Activated CD8-positive, alpha-beta memory T cell treated with anti-CD3 and anti-CD28 coated beads, Interleukin-2, amount 50 U/mL, for 4 hours (primary cell): ENCODE measurements around the gene B4GALT2.
A peak's percentile ranks its signal among the peaks of the same experiment; 100 is the strongest.

ENCODE experiments used
- DNase-seq: peaks from one replicate; pipeline ENCODE4 v3.0.0-alpha.2; 2020

B4GALT2 gene

GRCh38 chr1:43987159-43987902, 8.3 kb downstream of the B4GALT2 start:
- no peak for DNase-seq

GRCh38 chr1:43990271-43991199, 11.5 kb downstream of the B4GALT2 start:
- DNase-seq: no peak

DNA sequence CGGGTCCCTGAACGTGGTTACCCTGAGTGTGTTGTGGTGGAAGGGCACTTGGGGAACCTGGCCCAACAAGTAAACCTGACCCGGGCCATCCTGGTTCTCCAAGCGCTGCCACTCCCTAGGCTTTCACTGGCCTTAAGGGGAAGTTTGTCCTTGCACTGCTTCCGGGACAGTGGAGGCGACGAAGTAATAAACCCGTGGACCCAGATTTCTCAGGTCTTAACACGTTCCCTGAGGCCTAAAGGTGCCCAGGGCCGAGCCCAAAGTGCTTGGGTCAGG, 12.1 kb downstream of the B4GALT2 start:
- no peak for DNase-seq

- peak; percentile 78 for DNase-seq
Observed at GRCh38 chr1:43991476-43992231, 12.6 kb downstream of the B4GALT2 start, which contains the start of gene CCDC24. TSS of gene CCDC24 (plus strand) at chr1:43991599. CDS start at chr1:43991879, 280 bp downstream.

GRCh38 chr1:43992232-43992995, 13.4 kb downstream of the B4GALT2 start:
- DNase-seq: no peak

- no peak for DNase-seq
Observed at GRCh38 chr1:43993206-43993914, 14.3 kb downstream of the B4GALT2 start.

- no peak for DNase-seq
Observed at GRCh38 chr1:43994071-43994470, 15.1 kb downstream of the B4GALT2 start.

DNA sequence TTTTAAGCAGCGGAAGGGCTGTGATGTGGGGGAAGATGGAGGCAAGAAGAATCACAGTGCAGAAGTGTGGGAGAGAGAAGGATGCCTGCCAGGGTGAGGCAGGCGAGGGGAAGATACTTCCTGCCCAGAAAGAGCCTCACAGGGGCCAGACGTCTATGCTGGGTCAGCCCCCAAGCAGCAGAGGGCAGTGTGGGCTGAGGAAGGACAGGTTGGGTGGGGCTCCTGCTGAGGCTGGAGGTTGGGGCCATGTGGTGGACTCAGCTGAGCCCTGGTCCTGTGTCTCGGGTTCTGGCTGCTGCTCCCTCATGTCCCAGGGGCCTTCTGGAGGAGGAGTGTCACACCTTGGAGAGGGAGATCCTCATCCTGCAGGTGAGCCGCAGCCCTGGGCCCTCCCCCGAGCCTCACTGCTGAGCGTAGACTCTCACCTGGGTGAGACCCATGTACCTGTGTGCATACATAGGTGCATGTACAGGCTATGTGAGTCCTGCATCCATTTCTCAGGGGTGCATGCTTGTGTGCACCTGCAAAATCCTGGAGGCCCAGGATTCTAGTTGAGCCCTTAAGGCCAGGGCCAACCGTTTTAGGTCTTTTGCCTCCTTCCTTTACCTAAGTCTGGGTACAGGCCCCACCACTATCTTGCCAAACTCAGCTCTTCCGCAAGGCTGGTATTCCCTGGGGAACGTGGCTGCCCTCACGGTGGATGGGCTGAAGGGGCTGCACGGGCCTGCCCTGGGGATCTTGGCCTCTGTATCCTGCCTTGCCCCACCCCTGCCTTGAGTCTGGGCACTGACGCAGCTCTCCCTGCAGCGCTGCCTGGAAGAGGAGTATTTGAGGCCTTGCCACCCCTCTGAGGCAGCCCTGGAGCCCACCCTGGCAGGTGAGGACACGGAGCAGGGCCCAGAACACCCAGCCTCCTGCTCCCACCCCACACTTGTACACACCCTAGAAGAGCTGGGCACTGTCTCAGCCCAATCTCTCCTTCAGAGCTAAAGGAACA, 16.1 kb downstream of the B4GALT2 start:
- no peak for DNase-seq

- DNase-seq: no peak
Observed at GRCh38 chr1:43995984-43996732, 17.1 kb downstream of the B4GALT2 start.

DNA sequence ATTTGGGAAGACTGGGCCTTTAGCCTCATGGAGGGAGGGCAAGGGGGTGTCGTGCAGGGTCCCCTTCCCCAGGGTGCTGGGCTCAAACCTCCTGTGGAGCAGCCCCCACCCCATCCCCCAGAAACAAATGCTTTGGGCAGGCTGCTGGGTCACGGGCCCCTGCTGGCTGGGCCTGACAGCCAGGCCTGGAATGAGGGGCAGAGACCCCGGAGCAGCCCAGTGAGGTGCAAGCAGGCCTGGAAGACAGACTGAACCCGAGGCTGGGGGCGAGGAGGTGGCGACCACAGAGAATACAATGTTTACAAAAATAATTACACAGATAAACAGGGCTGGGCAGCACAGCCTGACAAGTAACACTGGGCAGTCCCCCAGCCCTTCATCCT, 17.7 kb downstream of the B4GALT2 start:
- no peak for DNase-seq

GRCh38 chr1:43997295-43997999, 18.4 kb downstream of the B4GALT2 start:
- no peak for DNase-seq

GRCh38 chr1:43998000-43998378, 19.0 kb downstream of the B4GALT2 start:
- DNase-seq: no peak

DNA sequence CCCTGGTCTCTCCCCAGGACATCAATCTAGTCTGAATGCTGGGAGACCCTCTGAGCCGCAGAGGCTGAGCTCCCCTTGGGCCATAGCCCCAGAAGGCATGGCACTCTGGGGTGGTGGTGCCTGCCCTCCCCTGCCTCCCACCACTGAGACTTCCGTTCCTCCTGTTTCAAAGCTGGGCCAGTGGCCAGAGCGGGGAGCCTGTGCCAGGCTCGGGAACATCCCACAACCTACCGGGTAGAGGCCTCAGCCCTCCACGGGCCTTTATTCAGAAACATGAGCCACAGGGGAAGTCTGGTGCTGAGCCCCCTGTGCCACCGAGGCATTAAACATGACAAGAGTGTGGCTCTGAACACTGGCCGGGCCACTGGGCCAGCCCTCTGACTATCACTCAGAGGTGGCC, 20.4 kb downstream of the B4GALT2 start:
- no peak for DNase-seq

DNA sequence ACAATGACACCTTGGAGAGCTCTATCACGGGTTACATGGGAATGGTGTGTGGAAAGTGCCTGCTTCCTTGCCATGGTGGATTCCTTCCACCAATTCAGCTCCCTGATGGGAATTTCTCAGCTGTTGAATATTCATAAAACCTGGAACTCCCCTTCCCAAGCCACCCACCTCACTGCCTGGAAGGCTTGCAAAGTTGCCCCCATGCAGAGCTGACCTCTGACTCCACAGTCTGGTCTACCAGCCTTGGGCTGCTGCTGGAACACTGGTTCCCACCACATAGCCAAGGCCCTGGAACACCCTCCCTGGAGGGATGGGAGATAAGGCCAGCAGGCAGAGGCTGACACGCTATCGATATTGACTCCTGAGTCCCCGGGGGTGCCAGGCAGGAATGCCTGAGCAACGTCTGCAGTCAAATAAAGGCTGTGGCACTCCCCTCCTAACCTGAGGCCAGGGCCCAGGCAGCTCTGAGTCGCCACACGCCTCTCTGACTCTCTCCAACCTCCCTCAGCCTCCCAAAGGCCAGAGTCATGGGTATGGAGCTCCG, 21.2 kb downstream of the B4GALT2 start:
- no peak for DNase-seq

- no peak for DNase-seq
Observed at GRCh38 chr1:44002165-44002564, 23.2 kb downstream of the B4GALT2 start.

DNA sequence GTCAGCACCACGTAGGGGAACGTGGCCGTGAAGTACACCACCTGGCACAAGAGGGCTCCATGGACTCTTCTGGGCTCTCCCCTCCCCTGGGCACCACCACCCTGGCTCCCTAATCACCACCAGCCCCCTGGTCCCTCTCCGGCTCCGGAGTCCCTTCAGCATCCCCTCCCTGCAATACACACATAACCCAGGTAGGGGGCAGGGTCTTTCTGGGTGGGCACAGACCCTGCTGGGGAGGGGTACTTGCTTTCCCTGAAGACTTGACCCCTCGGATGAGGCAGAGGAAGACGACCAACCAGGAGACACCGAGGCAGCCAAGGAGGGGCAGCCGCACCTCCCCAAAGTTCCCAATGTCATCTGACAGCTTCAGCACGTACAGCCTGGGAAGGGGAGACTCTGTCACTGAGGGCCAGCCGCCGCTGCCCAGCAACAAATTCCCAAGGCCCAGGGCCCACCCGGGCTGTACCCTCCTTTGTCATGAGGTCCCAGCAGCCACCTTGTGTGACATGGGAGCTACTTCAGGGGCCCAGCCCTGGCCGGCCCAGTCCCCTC, 23.7 kb downstream of the B4GALT2 start:
- no peak for DNase-seq

GRCh38 chr1:44008259-44008658, 29.2 kb downstream of the B4GALT2 start:
- no peak for DNase-seq

DNA sequence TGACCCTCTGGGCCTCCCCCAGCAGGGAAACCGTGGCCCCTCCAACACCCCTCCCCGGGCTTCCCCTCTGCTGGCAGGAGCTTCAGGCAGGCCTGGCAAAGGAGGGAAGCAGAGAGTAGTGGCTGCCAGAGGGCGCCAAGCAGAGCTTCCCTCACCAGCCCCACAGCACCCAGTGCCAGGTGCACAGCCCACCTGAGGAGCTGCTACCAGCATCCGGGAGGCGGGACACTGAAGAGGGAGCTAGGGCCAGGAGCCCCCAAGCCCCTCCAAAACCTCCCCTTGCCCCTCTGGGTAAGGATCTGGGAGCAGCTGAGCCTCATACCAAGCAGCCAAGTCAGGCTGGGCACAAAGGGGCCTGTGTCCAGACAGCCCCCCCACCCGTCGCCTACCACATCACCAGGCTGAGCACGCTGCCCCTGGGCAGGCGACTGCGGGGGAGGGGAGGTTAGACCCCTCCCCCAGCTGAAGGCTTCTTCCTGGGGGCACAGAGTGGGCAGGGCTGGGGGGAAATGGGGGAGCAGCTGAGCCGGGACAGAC, 32.0 kb downstream of the B4GALT2 start:
- DNase-seq: no peak
